IMR-90 (cell line): ENCODE measurements around the gene RAP1GAP2. TPM values are rescaled to one million over a fixed set of nuclear protein-coding genes. Genes with fewer than 3 reads are reported as not detected.
A peak's percentile ranks its signal among the peaks of the same experiment; 100 is the strongest.

Experiments
- ATAC-seq: fragments of 200-7000 bp; cut with Tn5 transposase; 2 replicates; pipeline ENCODE4 v1.9.1; 2020; ENCODE audit warnings: low read depth, mild to moderate bottlenecking, moderate library complexity
- BruUV-seq: library from RNA; stranded (reverse); fragments of 400-500 nt; replicated peaks from 2 replicates; lab custom pipeline; 2021; lab: Mats Ljungman, UMichigan
- CTCF ChIA-PET: fragments of 300-600 bp; formaldehyde crosslinking; extraction: SDS; loops from one replicate; lab custom pipeline; 2021; ENCODE audit warnings: antibody characterized with exemption; lab: Yijun Ruan, JAX
- POLR2A ChIA-PET: fragments of 300-600 bp; sonication (Branson Sonifier 250); formaldehyde crosslinking; loops from one replicate; lab custom pipeline; 2022; ENCODE audit warnings: antibody characterized with exemption; ENCODE audit not compliant: unreplicated experiment; lab: Charles Lee
- DNase-seq: peaks from one replicate; pipeline ENCODE4 v3.0.0; 2013
- H2AFZ ChIP-seq: replicated peaks from 2 replicates; pipeline ENCODE3; 2013; ENCODE audit warnings: low read length, mild to moderate bottlenecking; ENCODE audit not compliant: poor library complexity
- H2AK5ac ChIP-seq: 2 replicates; pipeline ENCODE4 v1.6.1; 2013; ENCODE audit warnings: low read depth, low read length, inconsistent platforms
- H2AK9ac ChIP-seq: replicated peaks from 2 replicates; pipeline ENCODE3; 2013; ENCODE audit warnings: mild to moderate bottlenecking, low read depth, low read length, moderate library complexity; ENCODE audit not compliant: poor library complexity
- H2BK120ac ChIP-seq: 2 replicates; pipeline ENCODE4 v1.6.1; 2013; ENCODE audit warnings: low read depth, low read length, inconsistent platforms
- H2BK15ac ChIP-seq: 3 replicates; pipeline ENCODE4 v1.6.1; 2013; ENCODE audit warnings: low read depth, low read length, inconsistent platforms
- H2BK20ac ChIP-seq: 2 replicates; pipeline ENCODE4 v1.6.1; 2013; ENCODE audit warnings: low read depth, mild to moderate bottlenecking, inconsistent platforms, low read length, moderate library complexity
- H2BK5ac ChIP-seq: 2 replicates; pipeline ENCODE4 v1.6.1; 2013; ENCODE audit warnings: mild to moderate bottlenecking, low read depth, low read length, inconsistent platforms; ENCODE audit not compliant: poor library complexity, severe bottlenecking
- H3K14ac ChIP-seq: replicated peaks from 2 replicates; pipeline ENCODE4 v1.6.1; 2013; ENCODE audit warnings: low read depth, low read length, inconsistent platforms
- H3K18ac ChIP-seq: 2 replicates; pipeline ENCODE4 v1.6.1; 2013; ENCODE audit warnings: low read depth, low read length, control low read depth
- H3K23ac ChIP-seq: 2 replicates; pipeline ENCODE4 v1.6.1; 2013; ENCODE audit warnings: low read depth, low read length, inconsistent platforms
- H3K27ac ChIP-seq: 2 replicates; pipeline ENCODE4 v1.5.1; 2013; ENCODE audit warnings: mild to moderate bottlenecking, control low read depth, low read length; ENCODE audit not compliant: insufficient read depth
- H3K27me3 ChIP-seq: 2 replicates; pipeline ENCODE4 v1.6.1; 2013; ENCODE audit warnings: low read length; ENCODE audit not compliant: control insufficient read depth, insufficient read depth
- H3K36me3 ChIP-seq: 2 replicates; pipeline ENCODE4 v1.6.1; 2013; ENCODE audit warnings: low read length, mixed read lengths; ENCODE audit not compliant: control insufficient read depth, insufficient read depth
- H3K4ac ChIP-seq: 2 replicates; pipeline ENCODE4 v1.6.1; 2013; ENCODE audit warnings: low read depth, low read length, inconsistent platforms
- H3K4me1 ChIP-seq: 2 replicates; pipeline ENCODE4 v1.6.1; 2013; ENCODE audit warnings: low read length, mixed read lengths; ENCODE audit not compliant: control insufficient read depth, insufficient read depth
- H3K4me2 ChIP-seq: 2 replicates; pipeline ENCODE4 v1.6.1; 2013; ENCODE audit warnings: low read depth, mild to moderate bottlenecking, control low read depth, low read length, moderate library complexity
- H3K4me3 ChIP-seq: 2 replicates; pipeline ENCODE4 v1.5.1; 2013; ENCODE audit warnings: low read depth, mild to moderate bottlenecking, control low read depth, low read length, moderate library complexity; ENCODE audit not compliant: insufficient read depth
- H3K56ac ChIP-seq: 2 replicates; pipeline ENCODE4 v1.6.1; 2013; ENCODE audit warnings: low read length, inconsistent platforms; ENCODE audit not compliant: insufficient read depth; ENCODE audit errors: extremely low read depth
- H3K79me1 ChIP-seq, 2 experiments: 2 replicates each; pipeline ENCODE4 v1.6.1; 2013; ENCODE audit warnings: low read length in 2 of 2, inconsistent platforms in 1 of 2, low read depth in 1 of 2
- H3K9ac ChIP-seq: 2 replicates; pipeline ENCODE4 v1.6.1; 2013; ENCODE audit warnings: low read depth, low read length, control low read depth
- H3K9me1 ChIP-seq: 2 replicates; pipeline ENCODE4 v1.6.1; 2013; ENCODE audit warnings: low read length, inconsistent platforms; ENCODE audit not compliant: insufficient read depth
- H3K9me3 ChIP-seq: 2 replicates; pipeline ENCODE4 v1.6.1; 2013; ENCODE audit warnings: low read length; ENCODE audit not compliant: control insufficient read depth, insufficient read depth
- H4K20me1 ChIP-seq: 2 replicates; pipeline ENCODE4 v1.6.1; 2013; ENCODE audit warnings: low read length, inconsistent platforms; ENCODE audit not compliant: insufficient read depth
- H4K5ac ChIP-seq: 2 replicates; pipeline ENCODE4 v1.6.1; 2013; ENCODE audit warnings: mild to moderate bottlenecking, low read depth, low read length, control low read depth
- H4K8ac ChIP-seq, 2 experiments: 2 replicates each; pipeline ENCODE4 v1.6.1; 2013; ENCODE audit warnings: low read depth in 2 of 2, low read length in 2 of 2, control low read depth in 1 of 2, inconsistent platforms in 1 of 2
- H4K91ac ChIP-seq: 2 replicates; pipeline ENCODE4 v1.6.1; 2013; ENCODE audit warnings: low read depth, low read length, inconsistent platforms; ENCODE audit not compliant: insufficient read depth
- BHLHE40 ChIP-seq: fragments of 150-350 bp; IDR thresholded peaks from 2 replicates; pipeline ENCODE4 v1.6.1; 2016; ENCODE audit warnings: mild to moderate bottlenecking, low read depth, low read length
- CEBPB ChIP-seq: IDR thresholded peaks from 2 replicates; pipeline ENCODE4 v1.6.1; 2012; ENCODE audit warnings: low read depth, low read length, improper control_type of control experiment
- CHD1 ChIP-seq: IDR thresholded peaks from 2 replicates; pipeline ENCODE4 v1.6.1; 2012; ENCODE audit warnings: low read depth, low read length, improper control_type of control experiment
- FOS ChIP-seq: fragments of 150-350 bp; IDR thresholded peaks from 2 replicates; pipeline ENCODE4 v1.6.1; 2016; ENCODE audit warnings: low read depth, low read length
- MAFK ChIP-seq: IDR thresholded peaks from 2 replicates; pipeline ENCODE4 v1.6.1; 2012; ENCODE audit warnings: low read depth, low read length, improper control_type of control experiment
- MAZ ChIP-seq: IDR thresholded peaks from 2 replicates; pipeline ENCODE4 v1.6.1; 2012; ENCODE audit warnings: low read depth, mild to moderate bottlenecking, low read length, improper control_type of control experiment, moderate library complexity, borderline replicate concordance
- MXI1 ChIP-seq: IDR thresholded peaks from 2 replicates; pipeline ENCODE4 v1.6.1; 2012; ENCODE audit warnings: low read depth, mild to moderate bottlenecking, low read length, moderate library complexity, borderline replicate concordance
- NFE2L2 ChIP-seq: fragments of 150-350 bp; IDR thresholded peaks from 2 replicates; pipeline ENCODE4 v1.6.1; 2016; ENCODE audit warnings: low read depth, mild to moderate bottlenecking, low read length
- POLR2A ChIP-seq: IDR thresholded peaks from 2 replicates; pipeline ENCODE4 v1.6.1; 2012; ENCODE audit warnings: mild to moderate bottlenecking, low read depth, low read length
- RCOR1 ChIP-seq: IDR thresholded peaks from 2 replicates; pipeline ENCODE4 v1.6.1; 2012; ENCODE audit warnings: mild to moderate bottlenecking, low read length, improper control_type of control experiment; ENCODE audit not compliant: insufficient replicate concordance
- RFX5 ChIP-seq: IDR thresholded peaks from 2 replicates; pipeline ENCODE4 v1.8.0; 2012; ENCODE audit warnings: low read depth, mild to moderate bottlenecking, low read length, moderate library complexity
- SMC3 ChIP-seq: fragments of 150-350 bp; IDR thresholded peaks from 2 replicates; pipeline ENCODE4 v1.6.1; 2016; ENCODE audit warnings: low read depth, mild to moderate bottlenecking, antibody characterized with exemption, low read length, moderate library complexity
- WGBS, 2 experiments: methylation state at CpG; one replicate each; pipeline versions ENCODE4 v1.1.5 to v1.1.7; 2013; ENCODE audit warnings: missing lambda C conversion rate in 2 of 2; ENCODE audit not compliant: insufficient read length in 1 of 2; ENCODE audit errors: extremely low coverage in 2 of 2; 5-methylcytosine and 5-hydroxymethylcytosine counted together
- dilution Hi-C: fragments of 300-500 bp; cut with HindIII; formaldehyde crosslinking; loops from one replicate; pipeline ENCODE4 v1.14.3; 2018; ENCODE audit warnings: low sequenced_read_pairs; ENCODE audit not compliant: unreplicated experiment
- in situ Hi-C: fragments of 300-500 bp; cut with MboI; formaldehyde crosslinking; loops from 3 replicates; pipeline ENCODE4 v1.14.3; 2019; ENCODE audit warnings: low sequenced_read_pairs, inconsistent platforms, mixed read lengths
- intact Hi-C: fragments of 100-400 bp; cut with micrococcal nuclease; formaldehyde crosslinking; loops from 2 replicates; pipeline ENCODE4 v1.10.0; 2022
- polyA plus RNA-seq, 3 experiments: library from polyadenylated mRNA; depleted of rRNA; stranded (reverse); fragments of >200 nt; gene quantifications; 2 replicates each; pipeline ENCODE4 v1.2.3, GENCODE V29; 2012; ENCODE audit warnings: low replicate concordance in 1 of 3
- total RNA-seq: library from RNA; depleted of rRNA; stranded (reverse); fragments of >200 nt; gene quantifications from 2 replicates; pipeline ENCODE4 v1.2.3, GENCODE V29; 2012
- TF ChIP-seq, protein P1 (sequence below): fragments of 150-350 bp; IDR thresholded peaks from 2 replicates; pipeline ENCODE4 v1.6.1; 2017; ENCODE audit warnings: mild to moderate bottlenecking, antibody characterized with exemption, low read length, low read depth
- TF ChIP-seq, protein P2 (sequence below): conservative IDR thresholded peaks from 2 replicates; pipeline ENCODE4 v1.5.1; 2012; ENCODE audit warnings: mild to moderate bottlenecking, low read depth, low read length, improper control_type of control experiment
- TF ChIP-seq, protein P3 (sequence below): fragments of 150-350 bp; IDR thresholded peaks from 2 replicates; pipeline ENCODE4 v1.6.1; 2016; ENCODE audit warnings: low read depth, mild to moderate bottlenecking, low read length, moderate library complexity, borderline replicate concordance

The RAP1GAP2 gene
- total and polyA plus RNA-seq, 2 of the 4 experiments (the other 2 are of a cell fraction) = 5.7 to 7.5 TPM

DNA sequence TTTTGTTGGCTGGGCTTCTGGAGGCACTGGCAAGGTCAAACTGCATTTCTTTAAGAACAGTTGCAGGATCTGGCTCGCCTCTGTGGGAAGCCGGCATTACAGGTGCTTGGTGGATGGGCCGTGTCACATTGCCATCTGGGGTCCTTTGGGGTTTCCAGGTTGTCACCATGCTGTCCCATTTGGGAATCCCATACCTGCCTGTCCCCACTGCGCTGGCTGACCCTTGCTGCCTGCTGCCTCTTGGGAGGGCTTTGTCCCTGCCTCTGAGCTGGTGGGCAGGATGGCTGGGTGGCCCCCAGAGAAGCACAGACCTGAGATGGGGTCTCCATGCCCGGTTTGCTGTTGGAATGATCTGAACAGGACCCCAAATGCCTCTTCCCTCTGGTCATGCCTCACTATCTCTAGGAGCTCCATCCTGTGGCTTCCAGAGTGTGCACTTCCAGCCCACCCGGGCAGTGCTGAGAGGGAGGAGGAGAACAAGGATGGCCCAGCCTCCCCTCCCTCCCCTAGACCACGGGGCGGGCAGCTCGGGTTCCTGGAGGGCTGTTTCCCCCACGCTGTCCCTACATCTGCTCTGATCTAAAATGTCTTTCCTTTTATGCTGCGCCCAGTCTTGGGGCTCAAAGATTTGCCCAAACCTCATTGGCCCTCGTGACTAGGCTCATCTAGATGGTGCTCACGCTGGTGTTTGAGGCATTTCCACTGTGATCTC is 239.2 kb downstream of the RAP1GAP2 start:
- Histone ChIP-seq H4K91ac (no peak overlapping the region), H3K9me1 (peaks cover 2% of the 10 kb centered on the region; the same call in 1 of the 2 replicates), H2AK5ac (no peak overlapping the region), H2BK5ac (no peak overlapping the region), H3K9me3 (no peaks in the 10 kb centered on the region), H3K9ac (no peak overlapping the region), H4K8ac (no peak overlapping the region), H3K4me1 (no peaks in the 10 kb centered on the region; the same call in 1 of the 2 replicates), H3K79me1 (no peaks in the 10 kb centered on the region), H3K14ac (no peak overlapping the region), H2BK20ac (no peak overlapping the region), H4K5ac (no peak overlapping the region), H3K36me3 (no peaks in the 10 kb centered on the region), H3K23ac (no peak overlapping the region), H2BK15ac (no peak overlapping the region), H3K18ac (no peak overlapping the region), H3K27me3 (no peaks in the 10 kb centered on the region), H4K20me1 (no peaks in the 10 kb centered on the region; the same call in 1 of the 2 replicates), H2AK9ac (peak overlapping the region; percentile 56), H3K4me3 (no peak overlapping the region), H3K4ac (no peak overlapping the region), H2BK120ac (no peak overlapping the region), H3K27ac (no peak overlapping the region), H2AFZ (no peak overlapping the region), H3K4me2 (no peak overlapping the region), H3K56ac (no peak overlapping the region)
- ChIA-PET POLR2A (no interaction called here), CTCF (no interaction called here)
- in situ Hi-C loops = loop anchor here (25.0 kb wide), 1 partner anchor 777 kb away; the partner anchor contains the start of gene ITGAE
- WGBS, 2 experiments = 57% methylated on average over 6 of the region's 13 CpGs; no CpG with 5 or more reads in 1 of the 2 experiments
- intact Hi-C loops = no loop called here
- no peak for DNase-seq
- no peak for ATAC-seq
- no TSS peak for BruUV-seq
- dilution Hi-C loops = no loop called here
- no peak for TF ChIP-seq RFX5
- TF ChIP-seq, protein P1, sequence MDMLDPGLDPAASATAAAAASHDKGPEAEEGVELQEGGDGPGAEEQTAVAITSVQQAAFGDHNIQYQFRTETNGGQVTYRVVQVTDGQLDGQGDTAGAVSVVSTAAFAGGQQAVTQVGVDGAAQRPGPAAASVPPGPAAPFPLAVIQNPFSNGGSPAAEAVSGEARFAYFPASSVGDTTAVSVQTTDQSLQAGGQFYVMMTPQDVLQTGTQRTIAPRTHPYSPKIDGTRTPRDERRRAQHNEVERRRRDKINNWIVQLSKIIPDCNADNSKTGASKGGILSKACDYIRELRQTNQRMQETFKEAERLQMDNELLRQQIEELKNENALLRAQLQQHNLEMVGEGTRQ = no peak
- TF ChIP-seq MAZ = no peak
- no peak for TF ChIP-seq POLR2A
- no peak for TF ChIP-seq SMC3
- no peak for TF ChIP-seq RCOR1
- TF ChIP-seq FOS = no peak
- TF ChIP-seq NFE2L2 = no peak
- TF ChIP-seq MAFK = no peak
- no peak for TF ChIP-seq CEBPB
- TF ChIP-seq CHD1 = no peak
- TF ChIP-seq MXI1 = no peak
- no peak for TF ChIP-seq BHLHE40
- TF ChIP-seq, protein P2, sequence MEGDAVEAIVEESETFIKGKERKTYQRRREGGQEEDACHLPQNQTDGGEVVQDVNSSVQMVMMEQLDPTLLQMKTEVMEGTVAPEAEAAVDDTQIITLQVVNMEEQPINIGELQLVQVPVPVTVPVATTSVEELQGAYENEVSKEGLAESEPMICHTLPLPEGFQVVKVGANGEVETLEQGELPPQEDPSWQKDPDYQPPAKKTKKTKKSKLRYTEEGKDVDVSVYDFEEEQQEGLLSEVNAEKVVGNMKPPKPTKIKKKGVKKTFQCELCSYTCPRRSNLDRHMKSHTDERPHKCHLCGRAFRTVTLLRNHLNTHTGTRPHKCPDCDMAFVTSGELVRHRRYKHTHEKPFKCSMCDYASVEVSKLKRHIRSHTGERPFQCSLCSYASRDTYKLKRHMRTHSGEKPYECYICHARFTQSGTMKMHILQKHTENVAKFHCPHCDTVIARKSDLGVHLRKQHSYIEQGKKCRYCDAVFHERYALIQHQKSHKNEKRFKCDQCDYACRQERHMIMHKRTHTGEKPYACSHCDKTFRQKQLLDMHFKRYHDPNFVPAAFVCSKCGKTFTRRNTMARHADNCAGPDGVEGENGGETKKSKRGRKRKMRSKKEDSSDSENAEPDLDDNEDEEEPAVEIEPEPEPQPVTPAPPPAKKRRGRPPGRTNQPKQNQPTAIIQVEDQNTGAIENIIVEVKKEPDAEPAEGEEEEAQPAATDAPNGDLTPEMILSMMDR = no peak
- TF ChIP-seq, protein P3, sequence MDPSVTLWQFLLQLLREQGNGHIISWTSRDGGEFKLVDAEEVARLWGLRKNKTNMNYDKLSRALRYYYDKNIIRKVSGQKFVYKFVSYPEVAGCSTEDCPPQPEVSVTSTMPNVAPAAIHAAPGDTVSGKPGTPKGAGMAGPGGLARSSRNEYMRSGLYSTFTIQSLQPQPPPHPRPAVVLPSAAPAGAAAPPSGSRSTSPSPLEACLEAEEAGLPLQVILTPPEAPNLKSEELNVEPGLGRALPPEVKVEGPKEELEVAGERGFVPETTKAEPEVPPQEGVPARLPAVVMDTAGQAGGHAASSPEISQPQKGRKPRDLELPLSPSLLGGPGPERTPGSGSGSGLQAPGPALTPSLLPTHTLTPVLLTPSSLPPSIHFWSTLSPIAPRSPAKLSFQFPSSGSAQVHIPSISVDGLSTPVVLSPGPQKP = no peak
